ENCODE data around the gene CSNK2A1.
"Not testable (repeated sequence)": the region's sequence is repeated elsewhere in the genome, so short reads cannot be mapped to it uniquely, and the experiment has no call there.

The CSNK2A1 gene

GRCh38 chr20:480044-480443, 63.5 kb downstream of the CSNK2A1 start:
- no peak for DNase-seq

GRCh38 chr20:479487-479886, 64.1 kb downstream of the CSNK2A1 start:
- no peak for DNase-seq

GRCh38 chr20:478949-479429, 64.6 kb downstream of the CSNK2A1 start:
- DNase-seq, result peak; percentile 19

GRCh38 chr20:478010-478948, 65.3 kb downstream of the CSNK2A1 start:
- no peak for DNase-seq

- not testable (repeated sequence) for DNase-seq
Observed at GRCh38 chr20:476561-477249, 66.9 kb downstream of the CSNK2A1 start.

GRCh38 chr20:475463-476357, 67.9 kb downstream of the CSNK2A1 start:
- DNase-seq, result no peak

- no peak for DNase-seq
Observed at GRCh38 chr20:474581-474980, 69.0 kb downstream of the CSNK2A1 start.

- no peak for DNase-seq
Observed at GRCh38 chr20:472889-473292, 70.7 kb downstream of the CSNK2A1 start.

GRCh38 chr20:472137-472846, 71.3 kb downstream of the CSNK2A1 start:
- DNase-seq, result no peak

GRCh38 chr20:469746-470490, 73.7 kb downstream of the CSNK2A1 start:
- DNase-seq, result no peak

- DNase-seq, result no peak
Observed at GRCh38 chr20:467755-468154, 75.8 kb downstream of the CSNK2A1 start.

GRCh38 chr20:462199-462991, 81.2 kb downstream of the CSNK2A1 start, which contains the start of gene TBC1D20:
TSS of gene TBC1D20 (minus strand) at chr20:462533. CDS start at chr20:462405, 128 bp downstream.
- DNase-seq, result peak; percentile 32

GRCh38 chr20:461254-462198, 82.1 kb downstream of the CSNK2A1 start:
- no peak for DNase-seq

- no peak for DNase-seq
Observed at GRCh38 chr20:460707-461106, 82.9 kb downstream of the CSNK2A1 start.

GRCh38 chr20:460180-460579, 83.4 kb downstream of the CSNK2A1 start:
- no peak for DNase-seq

GRCh38 chr20:458776-459175, 84.8 kb downstream of the CSNK2A1 start:
- DNase-seq, result no peak

- DNase-seq, result no peak
Observed at GRCh38 chr20:454951-455350, 88.6 kb downstream of the CSNK2A1 start.

- DNase-seq, result not testable (repeated sequence)
Observed at GRCh38 chr20:452021-452420, 91.6 kb downstream of the CSNK2A1 start.

All from NCI-H1417 treated with DMSO at 0.1 percent for 48 hours (cell line).